IPS-20b (cell line): Measurements from ENCODE around the gene SCO1.

Source experiments
- H3K27ac ChIP-seq: one replicate; pipeline ENCODE4 v1.5.1; 2013; ENCODE audit warnings: low read length
- H3K27me3 ChIP-seq: 2 replicates; pipeline ENCODE4 v1.6.1; 2013; ENCODE audit warnings: mild to moderate bottlenecking, low read length, inconsistent platforms; ENCODE audit not compliant: insufficient read depth
- H3K36me3 ChIP-seq: 2 replicates; pipeline ENCODE4 v1.6.1; 2013; ENCODE audit warnings: low read depth, mild to moderate bottlenecking, inconsistent platforms, low read length, moderate library complexity; ENCODE audit not compliant: insufficient read depth
- H3K4me1 ChIP-seq: 2 replicates; pipeline ENCODE4 v1.6.1; 2013; ENCODE audit warnings: mild to moderate bottlenecking, control low read depth, inconsistent platforms, low read length, moderate library complexity; ENCODE audit not compliant: insufficient read depth
- H3K4me3 ChIP-seq: 2 replicates; pipeline ENCODE4 v1.5.1; 2013; ENCODE audit warnings: mild to moderate bottlenecking, low read length, inconsistent platforms
- H3K9ac ChIP-seq: 2 replicates; pipeline ENCODE4 v1.6.1; 2013; ENCODE audit warnings: low read depth, mild to moderate bottlenecking, inconsistent platforms, low read length, moderate library complexity
- H3K9me3 ChIP-seq: 2 replicates; pipeline ENCODE4 v1.6.1; 2013; ENCODE audit warnings: mild to moderate bottlenecking, low read depth, low read length, inconsistent platforms; ENCODE audit not compliant: insufficient read depth

The SCO1 gene

DNA sequence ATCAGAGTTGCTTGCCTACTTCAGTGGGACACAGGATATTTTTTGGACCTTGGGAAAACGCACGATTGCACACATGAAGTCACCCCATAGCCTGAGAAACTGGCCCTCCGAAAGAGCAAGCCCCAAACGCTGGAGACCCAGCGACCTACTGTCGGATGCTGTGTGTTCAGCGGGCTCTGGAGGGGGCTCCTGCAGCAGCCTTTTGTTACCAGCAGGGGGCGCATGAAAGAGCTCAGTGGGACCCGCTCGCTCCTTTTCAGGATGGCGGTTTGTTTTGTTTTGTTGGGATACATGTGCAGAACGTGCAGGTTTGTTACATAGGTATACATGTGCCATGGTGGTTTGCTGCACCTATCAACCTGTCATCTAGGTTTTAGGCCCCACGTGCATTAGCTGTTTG lies 68.6 kb downstream of the SCO1 start:
- no peak overlapping the region for H3K9ac ChIP-seq
- H3K4me3 ChIP-seq, result no peak overlapping the region
- no peak overlapping the region for H3K27ac ChIP-seq
- no peaks in the 10 kb centered on the region for H3K9me3 ChIP-seq
- no peaks in the 10 kb centered on the region for H3K36me3 ChIP-seq
- H3K4me1 ChIP-seq, result no peaks in the 10 kb centered on the region
- H3K27me3 ChIP-seq, result no peaks in the 10 kb centered on the region

DNA sequence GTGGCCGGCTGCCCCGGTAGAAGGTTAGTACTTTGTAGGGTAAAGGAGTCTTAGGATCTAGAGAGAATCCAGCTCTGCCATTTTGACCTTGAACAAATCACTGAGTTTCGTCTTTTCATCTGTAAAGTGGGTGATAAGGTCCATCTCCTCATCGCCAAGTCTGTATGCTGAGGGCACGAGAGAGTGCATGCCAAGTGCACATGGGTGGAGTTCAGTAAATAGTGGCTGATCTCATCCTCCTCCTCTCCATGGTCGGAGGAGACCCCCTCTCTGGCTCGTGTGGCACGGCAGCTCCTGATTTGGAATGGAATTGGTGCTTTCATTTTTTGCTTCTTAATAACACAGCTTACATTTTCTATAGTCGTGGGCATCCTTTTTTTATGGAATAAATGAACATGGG lies 70.9 kb downstream of the SCO1 start:
- Histone ChIP-seq H3K27ac (no peak overlapping the region), H3K9ac (no peak overlapping the region), H3K9me3 (no peaks in the 10 kb centered on the region), H3K4me1 (no peaks in the 10 kb centered on the region), H3K27me3 (no peaks in the 10 kb centered on the region), H3K36me3 (no peaks in the 10 kb centered on the region), H3K4me3 (no peak overlapping the region)

DNA sequence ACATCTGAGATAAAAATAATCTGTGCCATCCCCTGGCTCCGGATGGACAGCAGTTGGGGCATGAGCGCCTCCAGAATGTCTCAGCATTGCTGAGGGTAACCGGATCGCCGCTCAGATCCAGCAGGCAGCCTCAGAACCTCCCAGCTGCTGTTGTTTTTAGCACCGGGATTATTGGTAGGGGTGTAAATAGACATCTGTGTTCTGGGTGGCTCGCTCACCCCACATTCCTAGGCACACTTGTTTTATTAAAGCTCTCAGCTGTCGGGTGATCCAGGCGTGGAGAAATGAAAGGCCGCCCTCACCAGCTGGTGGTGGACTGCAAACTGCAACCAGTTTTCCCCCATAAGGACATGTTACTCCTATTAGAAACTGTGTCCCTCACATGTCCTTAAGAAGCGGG lies 72.4 kb downstream of the SCO1 start:
- no peaks in the 10 kb centered on the region for H3K36me3 ChIP-seq
- H3K9ac ChIP-seq, result no peak overlapping the region
- H3K27ac ChIP-seq, result no peak overlapping the region
- no peaks in the 10 kb centered on the region for H3K27me3 ChIP-seq
- no peak overlapping the region for H3K4me3 ChIP-seq
- H3K9me3 ChIP-seq, result no peaks in the 10 kb centered on the region
- H3K4me1 ChIP-seq, result no peaks in the 10 kb centered on the region

DNA sequence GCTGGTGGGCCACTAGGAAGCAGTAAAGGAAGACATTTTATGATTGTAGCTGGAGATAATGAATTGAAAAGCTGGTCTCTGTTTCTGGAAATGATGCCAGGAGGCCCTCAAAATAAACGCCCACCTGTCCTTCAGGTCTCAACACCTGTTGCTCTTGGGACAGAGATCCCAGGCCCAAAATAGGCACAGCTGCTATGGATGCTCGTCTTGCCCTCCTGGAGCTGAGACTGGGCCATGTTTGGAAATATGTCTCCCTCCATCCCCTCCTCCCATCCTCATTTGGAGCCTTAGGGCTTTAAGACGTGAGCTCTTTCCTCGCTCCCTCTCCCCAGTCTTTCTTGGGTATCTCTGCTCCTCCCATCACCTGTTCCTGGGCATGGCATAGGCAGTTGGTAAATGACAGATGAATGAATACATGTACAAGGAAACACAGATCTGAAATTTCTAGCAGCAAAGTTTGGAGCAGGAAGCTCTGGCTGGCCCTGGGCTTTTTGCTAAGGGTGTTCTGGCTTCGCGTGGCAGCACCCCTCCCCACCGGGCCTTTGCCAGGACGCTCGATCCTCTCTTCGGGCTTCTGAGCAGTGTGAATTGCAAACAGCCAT lies 73.5 kb downstream of the SCO1 start:
- Histone ChIP-seq H3K27ac (no peak overlapping the region), H3K27me3 (no peaks in the 10 kb centered on the region), H3K9ac (no peak overlapping the region), H3K4me3 (no peak overlapping the region), H3K9me3 (no peaks in the 10 kb centered on the region), H3K4me1 (no peaks in the 10 kb centered on the region), H3K36me3 (no peaks in the 10 kb centered on the region)

DNA sequence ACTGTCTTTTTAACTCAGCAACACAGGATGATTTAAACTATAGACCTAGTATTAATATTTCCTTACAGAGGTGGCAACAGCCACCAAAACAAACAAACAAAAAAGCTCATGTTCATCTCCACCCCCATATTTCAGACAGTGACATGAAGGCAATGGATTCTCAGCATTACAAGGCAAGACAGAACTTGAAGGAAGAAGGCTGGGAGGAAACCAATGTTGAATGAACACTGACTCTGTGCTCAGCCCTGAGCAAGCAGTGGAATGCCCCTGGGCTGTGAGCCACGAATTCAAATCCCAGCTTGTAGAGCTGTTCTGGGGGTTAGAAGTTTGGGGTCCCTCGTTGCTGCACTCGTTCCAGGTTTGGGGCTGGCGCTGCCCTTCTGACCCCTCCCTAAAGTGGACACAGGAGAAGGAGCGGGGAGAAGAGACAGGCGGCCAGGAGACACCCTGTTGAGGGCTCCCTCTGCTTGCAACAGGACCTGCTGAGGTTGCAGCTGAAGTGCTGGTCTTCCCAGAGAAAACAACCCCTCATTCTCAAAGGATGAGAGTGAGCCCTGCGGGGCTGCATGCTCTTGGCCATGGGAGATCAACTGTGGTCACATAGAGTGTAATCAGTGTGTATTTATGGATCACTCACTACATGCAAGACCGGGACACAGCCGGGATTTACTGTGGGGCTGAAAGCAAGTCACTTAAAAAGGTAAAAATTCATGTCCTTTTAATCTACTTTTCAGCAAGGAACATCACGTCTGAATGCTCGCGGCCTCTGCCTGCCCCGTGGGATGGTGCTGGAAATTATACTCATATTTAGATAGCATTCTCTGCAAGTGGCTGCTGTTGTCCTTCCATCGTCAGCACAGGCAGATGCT lies 74.5 kb downstream of the SCO1 start:
- Histone ChIP-seq H3K9me3 (no peaks in the 10 kb centered on the region), H3K4me3 (no peak overlapping the region), H3K27me3 (no peaks in the 10 kb centered on the region), H3K9ac (no peak overlapping the region), H3K36me3 (no peaks in the 10 kb centered on the region), H3K27ac (no peak overlapping the region), H3K4me1 (no peaks in the 10 kb centered on the region)
